T-helper 2 cell treated with Interferon-gamma antibody and Interleukin-4, amounts not matched to agents 5 μg/mL and 100 μg/mL, for 36 hours (primary cell): Measurements from ENCODE around the gene ASPDH.

ENCODE experiments used
- DNase-seq: peaks from one replicate; pipeline ENCODE4 v3.0.0; 2021; ENCODE audit warnings: low spot score
- H3K27ac Mint-ChIP-seq: one replicate; pipeline ENCODE4 v1.8.0; 2021; ENCODE audit warnings: mild to moderate bottlenecking, mixed read lengths
- H3K27me3 Mint-ChIP-seq: one replicate; pipeline ENCODE4 v1.8.0; 2021; ENCODE audit warnings: low read depth, mixed read lengths
- H3K36me3 Mint-ChIP-seq: one replicate; pipeline ENCODE4 v1.8.0; 2021; ENCODE audit warnings: low read depth, mixed read lengths
- H3K4me1 Mint-ChIP-seq: one replicate; pipeline ENCODE4 v1.8.0; 2021; ENCODE audit warnings: low read depth, mixed read lengths
- H3K4me3 Mint-ChIP-seq: one replicate; pipeline ENCODE4 v1.8.0; 2022; ENCODE audit warnings: mild to moderate bottlenecking, moderate library complexity, mixed read lengths
- H3K9me3 Mint-ChIP-seq: one replicate; pipeline ENCODE4 v1.8.0; 2021; ENCODE audit warnings: mixed read lengths

ASPDH gene

DNA sequence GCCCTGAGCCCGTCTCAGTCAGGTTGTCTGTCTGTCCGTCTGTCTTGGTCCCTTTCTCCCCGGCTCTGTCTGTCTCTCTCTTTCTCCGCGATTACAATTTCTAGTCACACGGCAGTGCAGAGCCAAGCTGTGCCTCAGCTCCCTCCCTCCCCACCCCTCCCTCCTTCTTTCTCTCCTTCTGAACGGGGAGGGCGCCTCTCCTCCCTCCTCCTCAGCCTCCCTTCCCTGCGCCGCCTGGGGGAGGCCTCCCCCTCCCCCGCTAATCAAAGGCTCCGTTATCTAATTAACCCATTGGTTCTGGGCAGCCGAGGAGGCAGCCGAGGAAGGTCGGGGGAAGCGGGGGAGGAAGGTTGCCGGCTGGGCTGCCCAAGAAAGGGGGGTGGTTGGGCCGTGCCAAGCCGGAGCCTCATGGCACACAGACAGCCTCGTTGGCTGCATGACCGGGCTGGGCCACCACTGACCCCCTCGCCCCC is 38.0 kb upstream of the ASPDH start:
- Mint-ChIP-seq H3K4me3 (no peak overlapping the region), H3K36me3 (no peaks in the 10 kb centered on the region), H3K27ac (no peak overlapping the region), H3K9me3 (no peaks in the 10 kb centered on the region), H3K27me3 (peaks cover 44% of the 10 kb centered on the region), H3K4me1 (peaks cover 3% of the 10 kb centered on the region)
- DNase-seq: no peak

DNA sequence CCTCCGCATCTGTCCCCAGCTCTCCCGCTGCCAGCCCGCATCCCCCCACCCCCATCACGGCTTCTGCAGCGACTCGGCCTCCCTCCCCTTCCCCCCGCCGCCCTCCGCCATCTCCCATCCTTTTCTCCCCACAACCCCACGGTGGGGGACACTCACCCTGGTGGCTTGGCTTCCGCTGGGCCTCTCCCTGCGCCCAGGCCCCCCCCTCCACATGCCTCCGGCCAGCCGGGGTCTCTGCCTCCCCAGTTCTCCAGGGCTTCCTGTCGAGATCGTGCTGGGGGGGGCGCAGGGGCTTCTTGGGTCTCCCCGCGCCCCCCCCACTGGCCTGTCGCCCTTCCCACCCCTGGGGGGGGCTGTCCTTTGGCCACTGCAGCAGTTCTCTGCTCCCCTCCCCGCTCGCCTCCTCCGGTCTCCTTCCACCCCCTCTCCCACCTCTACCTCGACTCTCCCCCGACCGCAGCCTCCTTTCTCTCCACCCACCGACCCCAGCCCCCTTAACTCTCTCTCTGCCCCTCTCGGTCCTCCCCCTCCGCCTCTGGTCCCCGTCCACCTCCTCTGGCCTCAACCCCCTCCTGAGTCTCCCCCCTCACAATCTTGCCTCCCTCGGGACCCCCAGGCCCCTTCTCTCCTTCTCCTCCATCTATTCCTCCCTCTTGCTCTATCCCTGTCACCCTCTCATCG is 37.5 kb upstream of the ASPDH start:
- Mint-ChIP-seq H3K27me3 (peaks cover 41% of the 10 kb centered on the region), H3K4me3 (no peak overlapping the region), H3K9me3 (no peaks in the 10 kb centered on the region), H3K4me1 (no peaks in the 10 kb centered on the region), H3K27ac (no peak overlapping the region), H3K36me3 (no peaks in the 10 kb centered on the region)
- DNase-seq: no peak

DNA sequence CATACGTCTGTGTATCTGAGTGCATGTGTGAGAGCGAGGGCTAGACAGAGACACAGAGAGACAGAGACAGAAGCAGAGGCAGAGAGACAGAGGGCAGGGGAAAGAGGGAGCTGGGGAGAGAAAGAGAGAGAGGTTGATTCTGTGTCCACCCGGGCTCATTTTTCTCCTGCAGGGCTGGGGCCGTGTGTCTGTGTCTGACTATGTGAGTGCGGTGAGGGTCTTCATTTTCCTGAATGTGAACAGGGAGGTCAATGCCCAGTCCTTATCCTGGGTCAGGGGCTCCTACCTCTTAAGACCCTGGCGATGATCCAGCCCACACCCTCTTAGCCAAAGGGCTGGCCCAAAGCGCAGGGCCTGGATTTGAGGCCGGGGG is 36.9 kb upstream of the ASPDH start:
- no peak for DNase-seq
- Mint-ChIP-seq H3K4me1 (no peaks in the 10 kb centered on the region), H3K27ac (no peak overlapping the region), H3K4me3 (no peak overlapping the region), H3K27me3 (peaks cover 41% of the 10 kb centered on the region), H3K36me3 (no peaks in the 10 kb centered on the region), H3K9me3 (no peaks in the 10 kb centered on the region)

DNA sequence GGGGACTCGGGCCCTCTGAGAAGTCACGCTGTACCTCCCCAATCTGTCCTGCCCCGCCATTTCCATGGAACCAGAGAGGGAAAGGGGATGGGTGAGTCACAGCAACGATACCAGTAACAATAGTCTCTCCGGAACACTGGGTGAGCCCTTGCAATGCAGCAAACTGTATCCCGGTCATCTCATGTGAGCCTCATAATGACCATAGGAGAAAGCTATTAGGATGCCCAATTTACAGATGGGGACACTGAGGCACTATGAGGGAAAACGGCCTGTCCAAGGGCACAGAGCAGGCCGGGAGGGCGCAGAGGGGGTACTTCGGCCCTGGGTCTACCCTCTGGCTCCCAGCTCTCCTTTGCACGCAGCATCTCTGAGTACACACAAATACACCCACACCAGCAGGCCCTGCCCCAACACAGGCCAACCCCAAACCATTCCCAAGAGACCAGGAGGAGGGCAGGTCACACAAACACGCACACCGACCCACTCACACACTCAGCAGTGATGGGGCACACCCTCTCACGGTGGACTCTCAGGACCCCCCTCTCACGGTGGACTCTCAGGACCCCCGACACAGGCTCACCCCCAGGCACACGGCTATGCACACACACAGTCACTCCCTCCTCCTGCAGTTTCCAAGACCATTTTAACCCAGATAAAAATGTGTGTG is 36.3 kb upstream of the ASPDH start:
- peaks cover 35% of the 10 kb centered on the region for H3K27me3 Mint-ChIP-seq
- no peak overlapping the region for H3K4me3 Mint-ChIP-seq
- no peaks in the 10 kb centered on the region for H3K4me1 Mint-ChIP-seq
- no peak for DNase-seq
- no peak overlapping the region for H3K27ac Mint-ChIP-seq
- H3K9me3 Mint-ChIP-seq: no peaks in the 10 kb centered on the region
- no peaks in the 10 kb centered on the region for H3K36me3 Mint-ChIP-seq

DNA sequence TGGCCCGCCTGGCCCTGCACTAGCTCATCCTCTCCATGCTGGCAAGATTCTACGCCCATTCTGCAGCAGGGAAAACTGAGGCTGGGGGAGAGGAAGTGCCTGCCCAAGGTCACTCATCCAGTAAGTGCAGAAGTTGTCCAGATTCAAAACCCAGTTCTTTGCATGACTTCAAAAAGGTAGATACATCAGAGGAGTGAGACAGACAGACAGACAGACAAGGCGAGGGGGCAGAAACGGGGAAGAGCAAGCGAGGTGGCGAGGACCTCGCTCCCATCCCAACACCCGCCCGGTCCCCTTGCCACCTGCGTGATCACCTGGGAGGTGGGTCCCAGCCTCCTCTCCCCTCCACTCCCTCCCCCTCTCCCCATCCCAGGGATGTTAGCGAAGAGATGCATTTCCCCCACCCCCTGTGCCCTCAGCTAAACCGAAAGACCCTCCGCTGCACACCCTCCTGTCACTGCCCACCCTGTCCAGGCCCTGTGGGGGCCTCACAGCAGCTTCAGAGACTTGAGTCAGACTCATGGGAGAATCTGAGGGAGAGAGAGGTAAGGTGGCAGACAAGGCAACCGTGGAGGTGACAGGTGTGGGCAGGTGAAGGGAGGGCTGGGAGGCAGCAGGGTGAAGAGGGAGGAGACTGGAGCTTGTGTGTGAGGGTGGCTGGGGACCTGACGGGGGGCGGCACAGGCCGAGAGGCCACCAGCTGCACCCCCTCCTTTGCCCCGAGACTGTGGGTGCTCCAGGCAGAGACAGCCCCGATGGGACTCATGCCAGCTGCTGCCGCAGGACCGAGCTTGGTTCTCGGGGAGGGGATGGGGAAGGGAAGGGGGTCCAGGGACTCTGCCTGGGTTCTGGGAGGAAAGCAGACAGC is 35.6 kb upstream of the ASPDH start:
- H3K4me3 Mint-ChIP-seq: no peak overlapping the region
- no peak for DNase-seq
- no peaks in the 10 kb centered on the region for H3K9me3 Mint-ChIP-seq
- H3K27me3 Mint-ChIP-seq: peaks cover 31% of the 10 kb centered on the region
- H3K27ac Mint-ChIP-seq: no peak overlapping the region
- no peaks in the 10 kb centered on the region for H3K4me1 Mint-ChIP-seq
- H3K36me3 Mint-ChIP-seq: no peaks in the 10 kb centered on the region

DNA sequence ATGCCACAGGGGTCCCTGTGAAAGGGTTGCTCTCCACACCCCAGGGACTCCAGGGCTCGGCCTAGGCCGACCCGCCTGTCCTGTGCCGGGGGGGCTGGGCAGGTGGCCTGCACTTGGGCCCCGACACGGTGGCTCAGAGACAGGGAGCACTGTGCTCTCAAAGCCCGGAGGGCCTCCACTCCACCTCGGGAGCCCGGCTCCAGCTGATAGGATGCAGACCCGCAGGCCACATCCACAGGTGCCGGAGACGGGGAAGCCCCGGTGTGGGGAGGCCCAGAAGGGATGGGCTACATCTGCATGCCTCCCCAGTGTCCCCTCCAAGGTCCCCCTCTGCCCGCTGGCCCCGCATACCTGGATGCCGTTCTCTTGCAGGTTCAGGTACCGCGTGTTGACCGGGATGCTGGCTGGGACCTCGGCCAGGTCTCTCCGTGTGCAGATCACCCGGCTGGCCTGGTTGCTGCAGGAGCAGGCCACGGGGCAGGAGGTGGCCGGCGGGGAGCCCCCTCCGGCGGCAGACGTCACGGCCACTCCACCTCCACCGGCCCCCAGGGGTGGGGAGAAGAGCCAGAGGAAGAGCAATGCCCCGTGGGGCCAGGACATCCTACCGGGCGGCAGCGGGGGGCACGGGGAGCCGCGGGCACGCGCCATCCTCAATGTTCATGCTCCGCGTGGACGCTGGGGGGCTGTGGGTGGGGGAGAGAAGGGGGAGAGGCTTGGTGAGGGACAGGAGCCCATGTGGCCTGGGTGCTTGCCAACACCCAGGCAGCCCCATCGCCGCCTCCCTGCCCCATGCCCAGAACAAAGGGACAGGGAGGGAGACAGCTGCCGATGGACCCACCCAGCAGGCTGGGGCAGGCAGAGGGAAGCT is 34.7 kb upstream of the ASPDH start:
- Mint-ChIP-seq H3K4me1 (no peaks in the 10 kb centered on the region), H3K27me3 (peaks cover 26% of the 10 kb centered on the region), H3K4me3 (no peak overlapping the region), H3K36me3 (no peaks in the 10 kb centered on the region), H3K9me3 (no peaks in the 10 kb centered on the region), H3K27ac (no peak overlapping the region)
- DNase-seq: no peak

DNA sequence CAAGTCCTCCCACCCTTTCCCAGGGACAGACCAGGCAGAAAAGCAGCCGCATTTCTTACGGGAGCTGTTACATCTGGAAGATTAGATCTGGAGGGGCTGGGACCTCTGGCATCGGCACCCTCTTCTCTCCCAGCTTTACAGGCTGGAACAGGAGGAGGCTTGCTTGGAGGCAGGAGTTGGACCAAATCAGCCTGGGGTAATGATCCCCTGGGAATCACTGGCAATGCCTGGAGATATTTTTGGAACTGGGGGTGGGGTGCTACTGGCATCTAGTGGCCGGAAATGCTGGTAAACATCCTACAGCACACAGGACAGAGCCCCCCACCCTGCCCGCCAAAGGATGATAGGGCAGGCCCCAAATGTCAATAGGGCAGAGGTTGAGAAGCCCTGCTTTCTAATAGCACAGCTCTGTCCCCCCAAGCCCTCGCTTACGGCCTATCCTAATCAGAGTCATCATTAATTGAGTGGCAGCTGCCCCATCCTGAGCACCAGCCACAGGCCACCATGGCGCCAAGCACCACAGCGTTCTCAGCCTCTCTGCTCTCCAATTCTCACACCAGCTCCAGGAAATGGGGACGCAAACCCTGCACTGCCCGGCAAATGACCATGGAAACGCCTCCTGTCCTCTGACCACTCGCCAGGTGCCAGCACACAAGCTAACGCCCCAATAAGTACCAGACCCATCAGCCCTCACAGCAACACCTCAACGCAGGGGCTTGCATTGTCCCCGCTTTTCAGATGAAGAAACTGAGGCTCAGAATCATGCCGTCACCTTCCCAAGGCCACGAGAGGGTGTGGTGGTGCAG is 33.9 kb upstream of the ASPDH start:
- Mint-ChIP-seq H3K27me3 (peaks cover 18% of the 10 kb centered on the region), H3K27ac (no peak overlapping the region), H3K4me1 (no peaks in the 10 kb centered on the region), H3K4me3 (no peak overlapping the region), H3K9me3 (no peaks in the 10 kb centered on the region), H3K36me3 (no peaks in the 10 kb centered on the region)
- no peak for DNase-seq

DNA sequence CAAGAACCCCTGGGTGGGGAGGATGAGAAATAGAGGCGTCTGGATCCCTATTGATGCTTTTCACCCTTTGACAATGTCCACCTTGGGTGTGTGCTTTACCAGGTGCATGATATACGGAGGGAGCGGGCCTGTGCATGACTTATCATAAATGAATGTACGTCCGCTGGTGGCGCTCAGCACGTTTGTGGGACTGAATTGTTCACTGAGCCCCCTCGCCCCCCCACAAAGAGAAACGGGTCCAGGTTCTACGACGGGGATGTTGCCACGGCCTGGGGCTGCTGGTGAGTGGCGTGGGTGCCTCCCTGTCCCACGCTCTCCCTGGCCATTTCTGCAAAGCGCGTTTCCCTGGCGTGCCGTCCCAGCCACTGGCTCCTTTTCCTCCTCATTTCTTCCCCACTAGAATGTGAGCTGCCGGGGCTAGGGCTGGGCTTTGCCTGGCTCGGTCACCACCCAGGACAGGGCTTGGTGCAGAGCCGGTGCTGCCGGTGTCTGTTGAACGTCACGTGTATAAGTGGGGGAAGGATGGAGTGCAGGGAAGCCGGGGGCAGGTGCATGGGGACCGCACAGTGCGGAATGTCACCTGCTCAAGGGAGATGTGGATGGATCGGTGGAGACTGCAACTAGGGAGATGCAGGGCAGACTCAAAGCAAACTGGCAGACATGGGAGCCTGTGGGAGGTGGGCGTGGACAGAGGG is 33.0 kb upstream of the ASPDH start:
- Mint-ChIP-seq H3K9me3 (no peaks in the 10 kb centered on the region), H3K27ac (no peak overlapping the region), H3K27me3 (peaks cover 11% of the 10 kb centered on the region), H3K4me3 (no peak overlapping the region), H3K4me1 (no peaks in the 10 kb centered on the region), H3K36me3 (no peaks in the 10 kb centered on the region)
- DNase-seq: no peak

DNA sequence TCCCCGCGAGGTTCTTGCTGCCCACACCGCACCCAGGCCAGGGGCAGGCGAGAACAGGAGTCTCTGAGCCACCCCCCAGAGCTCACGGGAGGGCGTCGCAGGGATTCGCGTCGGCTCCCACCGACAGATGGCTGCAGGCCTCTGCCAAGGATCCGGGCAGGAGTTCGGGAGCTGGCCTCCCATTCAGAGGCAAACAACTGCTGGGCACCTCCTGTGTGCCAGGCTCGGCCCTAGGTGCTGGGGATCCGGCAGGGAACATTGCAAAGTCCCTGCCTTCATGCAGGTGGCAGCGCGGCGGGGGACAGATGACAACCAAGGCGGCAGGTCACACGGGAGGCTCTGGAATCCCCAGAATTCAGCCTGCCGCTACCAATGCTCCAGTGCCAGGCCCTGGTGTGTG is 29.2 kb upstream of the ASPDH start:
- Mint-ChIP-seq H3K4me3 (no peak overlapping the region), H3K9me3 (no peaks in the 10 kb centered on the region), H3K27me3 (no peaks in the 10 kb centered on the region), H3K27ac (no peak overlapping the region), H3K4me1 (no peaks in the 10 kb centered on the region), H3K36me3 (no peaks in the 10 kb centered on the region)
- no peak for DNase-seq

DNA sequence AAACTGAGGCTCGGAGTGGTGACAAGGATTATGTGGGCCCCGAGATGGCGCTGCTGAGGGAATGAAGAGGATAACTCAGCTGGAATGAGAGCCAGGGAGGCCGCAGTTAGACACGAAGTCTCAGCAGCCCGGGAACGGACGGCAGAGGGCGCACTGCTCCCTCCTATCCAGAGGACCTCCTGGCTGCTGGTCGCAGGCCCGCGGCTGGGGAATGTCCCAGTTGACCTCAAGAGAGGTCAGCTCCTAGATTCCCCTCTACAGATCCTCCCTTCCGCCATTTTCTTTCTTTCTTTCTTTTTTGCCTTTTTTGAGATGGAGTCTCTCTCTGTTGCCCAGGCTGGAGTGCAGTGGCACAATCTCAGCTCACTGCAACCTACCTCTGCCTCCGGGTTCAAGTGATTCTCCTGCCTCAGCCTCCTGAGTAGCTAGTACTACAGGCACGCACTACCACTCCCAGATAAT is 24.1 kb upstream of the ASPDH start:
- H3K36me3 Mint-ChIP-seq: no peaks in the 10 kb centered on the region
- H3K27ac Mint-ChIP-seq: no peak overlapping the region
- H3K4me3 Mint-ChIP-seq: no peak overlapping the region
- H3K9me3 Mint-ChIP-seq: peaks cover 6% of the 10 kb centered on the region
- H3K27me3 Mint-ChIP-seq: no peaks in the 10 kb centered on the region
- DNase-seq: peak; percentile 56
- H3K4me1 Mint-ChIP-seq: no peaks in the 10 kb centered on the region

DNA sequence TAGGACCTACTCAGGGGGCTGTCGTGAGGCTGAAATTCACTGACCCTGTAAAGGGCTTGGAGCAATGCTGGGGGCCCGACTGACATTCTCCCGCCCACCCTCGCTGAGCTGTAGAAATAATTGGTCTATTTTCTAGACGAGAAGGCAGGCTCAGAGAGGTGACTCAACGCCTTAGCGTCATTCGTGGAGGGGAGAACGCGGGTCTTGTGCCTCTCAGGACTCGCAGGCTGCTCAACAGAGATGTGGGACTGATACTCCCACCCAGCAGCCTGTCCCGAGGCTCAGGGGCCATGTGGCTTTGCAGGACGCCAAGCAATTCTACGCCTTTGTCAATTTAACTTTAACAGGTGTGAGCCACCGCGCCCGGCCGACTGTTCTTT is 23.6 kb upstream of the ASPDH start:
- no peaks in the 10 kb centered on the region for H3K36me3 Mint-ChIP-seq
- H3K27ac Mint-ChIP-seq: no peak overlapping the region
- no peak overlapping the region for H3K4me3 Mint-ChIP-seq
- no peaks in the 10 kb centered on the region for H3K27me3 Mint-ChIP-seq
- H3K9me3 Mint-ChIP-seq: peaks cover 6% of the 10 kb centered on the region
- no peak for DNase-seq
- no peaks in the 10 kb centered on the region for H3K4me1 Mint-ChIP-seq

DNA sequence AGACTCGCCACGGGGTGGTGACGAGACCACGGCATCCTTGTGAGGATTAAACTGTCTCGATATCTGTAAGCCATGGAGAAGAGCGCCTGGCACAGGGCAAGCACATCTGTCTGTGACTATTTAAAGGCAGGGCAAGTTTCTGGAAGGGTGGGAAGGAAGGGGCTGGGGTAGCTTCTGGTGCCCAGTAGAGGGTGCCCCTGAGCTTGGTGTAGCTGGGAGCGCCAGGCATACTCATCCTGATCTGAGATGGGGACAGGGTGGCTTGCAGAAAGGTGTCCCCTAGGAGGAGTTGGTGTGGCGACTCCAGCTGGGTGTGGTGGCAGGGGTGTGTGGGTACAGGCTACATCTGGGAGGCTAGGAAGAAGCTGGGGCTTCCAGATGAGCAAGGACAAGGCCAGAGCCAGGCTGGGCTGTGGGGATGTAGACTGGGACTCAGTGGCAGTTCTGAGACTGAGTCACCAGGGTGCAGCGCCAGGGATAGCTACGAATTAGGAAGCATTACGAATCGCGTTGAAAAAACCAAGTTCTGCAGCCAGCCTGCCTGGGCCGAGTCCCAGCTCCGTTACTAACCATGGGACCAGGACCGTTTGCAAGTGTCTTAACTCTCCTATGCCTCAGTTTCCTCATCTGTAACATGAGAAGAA is 23.1 kb upstream of the ASPDH start:
- no peak for DNase-seq
- Mint-ChIP-seq H3K4me3 (no peak overlapping the region), H3K9me3 (peaks cover 6% of the 10 kb centered on the region), H3K36me3 (no peaks in the 10 kb centered on the region), H3K27me3 (no peaks in the 10 kb centered on the region), H3K4me1 (no peaks in the 10 kb centered on the region), H3K27ac (no peak overlapping the region)
